Astrocyte (in vitro differentiated cells and primary cell): ENCODE measurements around the gene ZBTB7C. TPM values are rescaled to one million over a fixed set of nuclear protein-coding genes. Genes with fewer than 3 reads are reported as not detected.
A peak's percentile ranks its signal among the peaks of the same experiment; 100 is the strongest.

Experiments
- DNase-seq: peaks from one replicate; pipeline ENCODE4 v3.0.0-alpha.2; 2010; ENCODE audit warnings: low read depth
- FAIRE-seq: peaks from 2 replicates; lab custom pipeline; 2011; peaks lifted over from hg19 to GRCh38; lab: Jason Lieb, UNC
- H2AFZ ChIP-seq: 2 replicates; pipeline ENCODE4 v1.6.0; 2012; ENCODE audit warnings: low read depth, low read length, inconsistent platforms
- H3K27ac ChIP-seq: 2 replicates; pipeline ENCODE4 v1.5.1; 2011; ENCODE audit warnings: low read depth, low read length, inconsistent platforms
- H3K27me3 ChIP-seq: 2 replicates; pipeline ENCODE4 v1.6.0; 2011; ENCODE audit warnings: low read length, inconsistent platforms; ENCODE audit not compliant: insufficient read depth
- H3K36me3 ChIP-seq: 2 replicates; pipeline ENCODE4 v1.5.1; 2011; ENCODE audit warnings: low read length, inconsistent platforms; ENCODE audit not compliant: insufficient read depth
- H3K4me1 ChIP-seq: 2 replicates; pipeline ENCODE4 v1.5.1; 2011; ENCODE audit warnings: low read length, inconsistent platforms; ENCODE audit not compliant: insufficient read depth
- H3K4me2 ChIP-seq: 2 replicates; pipeline ENCODE4 v1.6.0; 2012; ENCODE audit warnings: low read length, inconsistent platforms
- H3K4me3 ChIP-seq: 2 replicates; pipeline ENCODE4 v1.5.1; 2011; ENCODE audit warnings: low read depth, mild to moderate bottlenecking, low read length, inconsistent platforms; ENCODE audit not compliant: insufficient read depth
- H3K79me2 ChIP-seq: 2 replicates; pipeline ENCODE4 v1.6.0; 2012; ENCODE audit warnings: mild to moderate bottlenecking, low read length, inconsistent platforms; ENCODE audit not compliant: insufficient read depth
- H3K9ac ChIP-seq: 2 replicates; pipeline ENCODE4 v1.6.0; 2012; ENCODE audit warnings: mild to moderate bottlenecking, low read length, inconsistent platforms
- H3K9me3 ChIP-seq: 2 replicates; pipeline ENCODE4 v1.5.1; 2012; ENCODE audit warnings: low read depth, mild to moderate bottlenecking, low read length, inconsistent platforms; ENCODE audit not compliant: insufficient read depth
- H4K20me1 ChIP-seq: 2 replicates; pipeline ENCODE4 v1.6.0; 2012; ENCODE audit warnings: low read length, inconsistent platforms; ENCODE audit not compliant: insufficient read depth
- H3K27ac Mint-ChIP-seq: one replicate; pipeline ENCODE4 v1.8.0; 2021; ENCODE audit warnings: mild to moderate bottlenecking, mixed read lengths; ENCODE audit not compliant: unreplicated experiment
- H3K27me3 Mint-ChIP-seq: one replicate; pipeline ENCODE4 v1.8.0; 2021; ENCODE audit warnings: low read depth, mixed read lengths; ENCODE audit not compliant: unreplicated experiment
- H3K36me3 Mint-ChIP-seq: one replicate; pipeline ENCODE4 v1.8.0; 2021; ENCODE audit warnings: low read depth, mixed read lengths; ENCODE audit not compliant: unreplicated experiment
- H3K4me1 Mint-ChIP-seq: one replicate; pipeline ENCODE4 v1.8.0; 2021; ENCODE audit warnings: low read depth, mixed read lengths; ENCODE audit not compliant: unreplicated experiment
- H3K4me3 Mint-ChIP-seq: one replicate; pipeline ENCODE4 v1.8.0; 2021; ENCODE audit warnings: mild to moderate bottlenecking, moderate library complexity, mixed read lengths; ENCODE audit not compliant: unreplicated experiment
- H3K9me3 Mint-ChIP-seq: one replicate; pipeline ENCODE4 v1.8.0; 2021; ENCODE audit warnings: mild to moderate bottlenecking, mixed read lengths; ENCODE audit not compliant: unreplicated experiment
- CTCF ChIP-seq: IDR thresholded peaks from 2 replicates; pipeline ENCODE4 v1.5.1; 2011; ENCODE audit warnings: low read depth, mild to moderate bottlenecking, inconsistent platforms, low read length, moderate library complexity; ENCODE audit not compliant: insufficient read depth
- EZH2 ChIP-seq: IDR thresholded peaks from 2 replicates; pipeline ENCODE4 v1.6.1; 2012; ENCODE audit warnings: mild to moderate bottlenecking, low read length, inconsistent platforms; ENCODE audit not compliant: insufficient read depth
- total RNA-seq: library from RNA; stranded (reverse); gene quantifications from 2 replicates; pipeline ENCODE4 v1.2.1, GENCODE V29; 2021

ZBTB7C gene
- total RNA-seq, 1 donor from 2014 or later, result 1.0 TPM

GRCh38 chr18:48412339-48412929, 3.3 kb upstream of the ZBTB7C start:
- Histone ChIP-seq H3K4me3 (no peak overlapping the region), H4K20me1 (no peaks in the 10 kb centered on the region), H3K36me3 (no peaks in the 10 kb centered on the region), H3K27ac (no peak overlapping the region), H3K27me3 (peaks cover 43% of the 10 kb centered on the region), H3K79me2 (no peaks in the 10 kb centered on the region), H3K9me3 (no peaks in the 10 kb centered on the region), H3K9ac (no peak overlapping the region), H3K4me2 (no peak overlapping the region), H2AFZ (no peak overlapping the region), H3K4me1 (peaks cover 7% of the 10 kb centered on the region)
- H3K27me3 Mint-ChIP-seq, result peaks cover 66% of the 10 kb centered on the region
- DNase-seq (no peak), FAIRE-seq (no peak)
- TF ChIP-seq CTCF (peak; percentile 77), EZH2 (no peak)
- no peak overlapping the region for H3K4me3 Mint-ChIP-seq
- no peak overlapping the region for H3K27ac Mint-ChIP-seq
- H3K4me1 Mint-ChIP-seq, result peaks cover 10% of the 10 kb centered on the region
- no peaks in the 10 kb centered on the region for H3K36me3 Mint-ChIP-seq
- H3K9me3 Mint-ChIP-seq, result peaks cover 2% of the 10 kb centered on the region

GRCh38 chr18:48410095-48410920, 1.1 kb upstream of the ZBTB7C start:
- Histone ChIP-seq H3K27me3 (peaks cover 42% of the 10 kb centered on the region), H3K9ac (peak overlapping the region; percentile 56), H3K27ac (no peak overlapping the region), H3K36me3 (no peaks in the 10 kb centered on the region), H3K4me1 (peaks cover 9% of the 10 kb centered on the region), H3K4me2 (peak overlapping the region; percentile 96), H3K4me3 (peak overlapping the region; percentile 66), H2AFZ (peak overlapping the region; percentile 92), H3K9me3 (no peaks in the 10 kb centered on the region), H3K79me2 (no peaks in the 10 kb centered on the region), H4K20me1 (no peaks in the 10 kb centered on the region)
- Mint-ChIP-seq H3K4me3 (peak overlapping the region; percentile 82), H3K4me1 (peaks cover 19% of the 10 kb centered on the region), H3K27ac (peak overlapping the region; percentile 41), H3K9me3 (peaks cover 2% of the 10 kb centered on the region), H3K36me3 (no peaks in the 10 kb centered on the region), H3K27me3 (peaks cover 54% of the 10 kb centered on the region)
- TF ChIP-seq CTCF (no peak), EZH2 (no peak)
- peak; percentile 67 for DNase-seq
- no peak for FAIRE-seq
